GM21825 (cell line): ENCODE measurements around the gene SH3PXD2A.

Experiments used
- ATAC-seq: cut with Tn5 transposase; IDR thresholded peaks from one replicate; pipeline ENCODE4 v1.9.1; 2021; ENCODE audit warnings: mild to moderate bottlenecking, moderate library complexity; ENCODE audit not compliant: unreplicated experiment

Gene SH3PXD2A

GRCh38 chr10:103855424-103855823 is at the start of gene SH3PXD2A:
TSS of gene SH3PXD2A (minus strand) at chr10:103855576. CDS start at chr10:103855266, 310 bp downstream.
- no peak for ATAC-seq

GRCh38 chr10:103901299-103901698 is 45.9 kb upstream of the SH3PXD2A start:
- no peak for ATAC-seq

- ATAC-seq, result no peak
Observed at GRCh38 chr10:103899312-103899711, 43.9 kb upstream of the SH3PXD2A start.

- no peak for ATAC-seq
Observed at GRCh38 chr10:103897241-103897774, 41.9 kb upstream of the SH3PXD2A start.

- ATAC-seq, result no peak
Observed at GRCh38 chr10:103896225-103896624, 40.8 kb upstream of the SH3PXD2A start.

- no peak for ATAC-seq
Observed at GRCh38 chr10:103895411-103896186, 40.2 kb upstream of the SH3PXD2A start.

- no peak for ATAC-seq
Observed at GRCh38 chr10:103894441-103894864, 39.1 kb upstream of the SH3PXD2A start.

GRCh38 chr10:103893817-103894216 is 38.4 kb upstream of the SH3PXD2A start:
- no peak for ATAC-seq

GRCh38 chr10:103892181-103892580 is 36.8 kb upstream of the SH3PXD2A start:
- ATAC-seq, result no peak

- no peak for ATAC-seq
Observed at GRCh38 chr10:103890688-103891087, 35.3 kb upstream of the SH3PXD2A start.

- ATAC-seq, result no peak
Observed at GRCh38 chr10:103890194-103890658, 34.9 kb upstream of the SH3PXD2A start.

GRCh38 chr10:103889121-103889720 is 33.8 kb upstream of the SH3PXD2A start:
- no peak for ATAC-seq

GRCh38 chr10:103888113-103888841 is 32.9 kb upstream of the SH3PXD2A start:
- no peak for ATAC-seq

- no peak for ATAC-seq
Observed at GRCh38 chr10:103885617-103886016, 30.2 kb upstream of the SH3PXD2A start.

- ATAC-seq, result no peak
Observed at GRCh38 chr10:103884681-103885139, 29.3 kb upstream of the SH3PXD2A start.

GRCh38 chr10:103882285-103883007 is 27.1 kb upstream of the SH3PXD2A start:
- ATAC-seq, result no peak

- no peak for ATAC-seq
Observed at GRCh38 chr10:103881416-103882284, 26.3 kb upstream of the SH3PXD2A start.

GRCh38 chr10:103879831-103880230 is 24.5 kb upstream of the SH3PXD2A start:
- ATAC-seq, result no peak

GRCh38 chr10:103879409-103879808 is 24.0 kb upstream of the SH3PXD2A start:
- ATAC-seq, result no peak

- no peak for ATAC-seq
Observed at GRCh38 chr10:103877861-103878260, 22.5 kb upstream of the SH3PXD2A start.
